OCI-LY7 (cell line): Measurements from ENCODE around the gene DNHD1.

ENCODE experiments used
- CTCF ChIP-seq: fragments of 200-600 bp; sonication (generic); conservative IDR thresholded peaks from 2 replicates; pipeline ENCODE4 v1.5.1; 2014; ENCODE audit warnings: mild to moderate bottlenecking, antibody characterized with exemption, low read length, moderate library complexity, mixed read lengths
- EZH2phosphoT487 ChIP-seq: fragments of 200-600 bp; sonication (generic); IDR thresholded peaks from 2 replicates; pipeline ENCODE4 v1.6.1; 2018; ENCODE audit warnings: low read depth, borderline replicate concordance, mild to moderate bottlenecking, mixed run types, antibody characterized with exemption, low read length, moderate library complexity, mixed read lengths

- TF ChIP-seq CTCF (no peak), EZH2phosphoT487 (no peak)
These were observed 40.6 kb upstream of the DNHD1 start for GRCh38 chr11:6456361-6457073.
